ENCODE measurements around the gene AIRE. TPM values are rescaled to one million over a fixed set of nuclear protein-coding genes. Genes with fewer than 3 reads are reported as not detected.
A peak's percentile ranks its signal among the peaks of the same experiment; 100 is the strongest.
"Not testable (repeated sequence)": the region's sequence is repeated elsewhere in the genome, so short reads cannot be mapped to it uniquely, and the experiment has no call there.

AIRE gene
- 0.25 TPM for total RNA-seq
- polyA plus RNA-seq (ENCODE audit: insufficient read depth, low read depth, low replicate concordance): 0.09 TPM
- long read RNA-seq, donor 1: 0 reads
- long read RNA-seq, donor 2: 0 reads
- long read RNA-seq, donor 3: 0 reads
- long read RNA-seq, donor 4: 0 reads
- long read RNA-seq, donor 5: 0 reads
- long read RNA-seq, donor 6: 0 reads
- long read RNA-seq, donor 7: 0 reads
- long read RNA-seq, donor 8: 0 reads
- long read RNA-seq, donor 9: 0 reads
- long read RNA-seq, donor 10: 0 reads

DNA sequence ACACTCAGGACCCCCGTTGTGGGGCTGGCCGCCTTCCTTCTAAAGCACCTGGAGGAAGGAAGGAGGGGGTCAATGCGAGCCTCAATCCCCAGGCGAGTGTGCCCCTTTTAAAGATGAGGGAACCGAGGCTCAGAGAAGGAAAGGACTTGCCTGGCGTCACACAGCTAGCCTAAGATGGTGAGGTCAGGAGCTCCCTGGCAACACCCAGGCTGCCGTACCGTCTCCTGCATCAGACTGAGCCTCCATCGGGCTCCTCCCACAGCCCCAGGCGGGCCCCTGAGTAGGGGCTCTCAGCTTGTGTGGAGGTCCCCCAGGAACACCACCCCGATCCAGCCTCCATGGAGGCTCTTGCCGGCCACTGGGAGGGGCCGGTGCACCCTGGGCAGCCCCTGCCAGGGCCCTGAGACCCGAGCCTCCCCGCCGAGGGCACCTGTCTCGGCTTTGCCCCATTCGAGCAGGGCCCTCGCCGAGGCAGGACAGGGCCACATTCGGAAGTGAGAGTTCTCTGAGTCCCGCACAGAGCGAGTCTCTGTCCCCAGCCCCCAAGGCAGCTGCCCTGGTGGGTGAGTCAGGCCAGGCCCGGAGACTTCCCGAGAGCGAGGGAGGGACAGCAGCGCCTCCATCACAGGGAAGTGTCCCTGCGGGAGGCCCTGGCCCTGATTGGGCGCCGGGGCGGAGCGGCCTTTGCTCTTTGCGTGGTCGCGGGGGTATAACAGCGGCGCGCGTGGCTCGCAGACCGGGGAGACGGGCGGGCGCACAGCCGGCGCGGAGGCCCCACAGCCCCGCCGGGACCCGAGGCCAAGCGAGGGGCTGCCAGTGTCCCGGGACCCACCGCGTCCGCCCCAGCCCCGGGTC is at the start of gene AIRE:
AIRE (plus strand) TSS at position 739 of the 855 bp plus-strand sequence. CDS start 131 bp downstream, outside the sequence.
- no peak for FAIRE-seq
- Histone ChIP-seq H3K36me3 (ENCODE audit: control insufficient read depth in 2 of 3, insufficient read depth in 3 of 3, low read length in 3 of 3) (no peaks in the 10 kb centered on the region), H3K27me3 (ENCODE audit: control insufficient read depth, insufficient read depth, low read length) (no peaks in the 10 kb centered on the region), H3K27ac (ENCODE audit: low read depth in 2 of 2, low read length in 2 of 2) (no peak within 1 kb of the TSS), H3K4me3 (ENCODE audit: low read length in 3 of 3) (no peak within 1 kb of the TSS), H3K4me1 (ENCODE audit: control insufficient read depth in 2 of 3, insufficient read depth in 2 of 3, low read depth in 1 of 3, low read length in 3 of 3) (no peaks in the 10 kb centered on the region), H3K9me3 (ENCODE audit: control insufficient read depth in 2 of 3, insufficient read depth in 1 of 3, low read length in 3 of 3) (no peaks in the 10 kb centered on the region), H3K9ac (ENCODE audit: low read length in 3 of 3) (no peak within 1 kb of the TSS)
- peak in 3 of 5 donors; percentile 20 to 83 (median 55) for DNase-seq
- intact Hi-C loops (cut with DNase I): no loop called here
- TF ChIP-seq, protein P1, sequence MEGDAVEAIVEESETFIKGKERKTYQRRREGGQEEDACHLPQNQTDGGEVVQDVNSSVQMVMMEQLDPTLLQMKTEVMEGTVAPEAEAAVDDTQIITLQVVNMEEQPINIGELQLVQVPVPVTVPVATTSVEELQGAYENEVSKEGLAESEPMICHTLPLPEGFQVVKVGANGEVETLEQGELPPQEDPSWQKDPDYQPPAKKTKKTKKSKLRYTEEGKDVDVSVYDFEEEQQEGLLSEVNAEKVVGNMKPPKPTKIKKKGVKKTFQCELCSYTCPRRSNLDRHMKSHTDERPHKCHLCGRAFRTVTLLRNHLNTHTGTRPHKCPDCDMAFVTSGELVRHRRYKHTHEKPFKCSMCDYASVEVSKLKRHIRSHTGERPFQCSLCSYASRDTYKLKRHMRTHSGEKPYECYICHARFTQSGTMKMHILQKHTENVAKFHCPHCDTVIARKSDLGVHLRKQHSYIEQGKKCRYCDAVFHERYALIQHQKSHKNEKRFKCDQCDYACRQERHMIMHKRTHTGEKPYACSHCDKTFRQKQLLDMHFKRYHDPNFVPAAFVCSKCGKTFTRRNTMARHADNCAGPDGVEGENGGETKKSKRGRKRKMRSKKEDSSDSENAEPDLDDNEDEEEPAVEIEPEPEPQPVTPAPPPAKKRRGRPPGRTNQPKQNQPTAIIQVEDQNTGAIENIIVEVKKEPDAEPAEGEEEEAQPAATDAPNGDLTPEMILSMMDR (IDR thresholded peaks at IDR 0.05; ENCODE audit: borderline replicate concordance, extremely low read depth, insufficient read depth): no peak

DNA sequence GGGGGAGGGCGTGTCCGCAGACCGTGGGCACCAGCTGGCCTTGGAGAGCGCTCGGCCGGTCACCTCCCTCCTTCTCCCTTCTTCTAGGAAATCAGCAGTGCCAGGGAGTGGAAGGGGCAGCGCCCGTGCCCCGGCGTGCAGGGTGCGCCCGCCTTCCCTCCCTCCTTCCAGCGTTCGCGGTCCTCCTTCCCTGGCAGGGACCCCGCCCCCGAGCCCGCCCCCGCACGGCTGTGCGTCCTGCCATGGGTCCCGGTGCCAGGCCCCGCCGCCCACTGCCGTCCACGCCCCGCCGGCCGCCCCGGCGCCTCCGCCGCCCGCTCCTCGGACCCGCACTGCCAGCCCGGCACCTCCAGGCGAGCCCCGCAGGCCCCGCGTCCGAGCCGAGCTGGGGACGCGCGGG is 45.3 kb upstream of the AIRE start:
- H3K4me3 ChIP-seq (ENCODE audit: low read length in 3 of 3); H3K9ac ChIP-seq (ENCODE audit: low read length in 3 of 3); FAIRE-seq; H3K27me3 ChIP-seq (ENCODE audit: control insufficient read depth, insufficient read depth, low read length); DNase-seq; H3K36me3 ChIP-seq (ENCODE audit: control insufficient read depth in 2 of 3, insufficient read depth in 3 of 3, low read length in 3 of 3); H3K9me3 ChIP-seq (ENCODE audit: control insufficient read depth in 2 of 3, insufficient read depth in 1 of 3, low read length in 3 of 3); H3K27ac ChIP-seq (ENCODE audit: low read depth in 2 of 2, low read length in 2 of 2); H3K4me1 ChIP-seq (ENCODE audit: control insufficient read depth in 2 of 3, insufficient read depth in 2 of 3, low read depth in 1 of 3, low read length in 3 of 3); intact Hi-C loops (cut with DNase I): not testable (repeated sequence)

DNA sequence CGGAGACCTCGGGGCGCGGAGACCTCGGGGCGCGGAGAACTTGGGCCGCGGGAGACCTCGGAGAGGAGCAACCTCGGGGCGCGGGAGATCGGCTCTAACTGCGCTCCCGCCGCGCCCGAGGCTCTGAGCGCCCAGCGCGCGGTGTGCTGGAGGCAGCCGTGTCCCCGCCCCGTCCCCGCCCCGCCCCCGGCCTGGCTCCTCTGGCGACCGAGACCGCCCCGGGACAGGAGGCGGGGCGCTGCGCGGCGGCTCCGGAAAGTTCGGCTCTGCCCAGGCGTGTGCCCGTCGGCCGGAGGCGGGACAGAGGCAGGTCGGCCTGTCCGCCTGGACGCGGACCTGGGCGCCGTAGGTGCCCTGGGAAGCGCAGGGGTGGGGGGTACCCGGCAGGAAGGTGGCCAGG is 44.8 kb upstream of the AIRE start, which contains the start of gene ICOSLG:
ICOSLG (minus strand) TSS at position 102 of the 400 bp plus-strand sequence. CDS start 126 bp downstream, outside the sequence.
- intact Hi-C loops (cut with DNase I); H3K36me3 ChIP-seq (ENCODE audit: control insufficient read depth in 2 of 3, insufficient read depth in 3 of 3, low read length in 3 of 3); FAIRE-seq; H3K27me3 ChIP-seq (ENCODE audit: control insufficient read depth, insufficient read depth, low read length); H3K27ac ChIP-seq (ENCODE audit: low read depth in 2 of 2, low read length in 2 of 2); H3K4me3 ChIP-seq (ENCODE audit: low read length in 3 of 3); H3K9ac ChIP-seq (ENCODE audit: low read length in 3 of 3); DNase-seq; H3K9me3 ChIP-seq (ENCODE audit: control insufficient read depth in 2 of 3, insufficient read depth in 1 of 3, low read length in 3 of 3); H3K4me1 ChIP-seq (ENCODE audit: control insufficient read depth in 2 of 3, insufficient read depth in 2 of 3, low read depth in 1 of 3, low read length in 3 of 3): not testable (repeated sequence)

DNA sequence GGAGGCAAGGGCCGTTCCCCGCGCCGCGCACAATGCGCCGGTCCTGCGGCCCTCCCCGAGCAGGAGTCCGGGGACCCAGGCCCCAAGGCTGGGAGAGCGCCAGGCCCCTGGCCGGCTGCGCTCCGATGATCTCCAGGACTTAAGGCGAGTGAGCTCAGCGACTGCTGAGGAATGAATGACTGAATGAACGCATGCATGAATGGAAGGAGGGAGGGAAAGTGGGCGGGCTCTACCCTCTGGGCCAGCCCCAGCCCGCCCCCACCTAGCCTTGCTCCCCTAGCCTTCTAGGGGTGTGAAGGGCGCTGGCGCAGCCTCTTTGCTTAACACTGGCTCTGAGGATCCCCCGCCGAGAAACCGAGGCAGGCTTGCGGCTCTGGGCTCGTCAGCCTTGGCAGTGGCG is 44.4 kb upstream of the AIRE start:
- H3K36me3 ChIP-seq (ENCODE audit: control insufficient read depth in 2 of 3, insufficient read depth in 3 of 3, low read length in 3 of 3); FAIRE-seq; H3K4me1 ChIP-seq (ENCODE audit: control insufficient read depth in 2 of 3, insufficient read depth in 2 of 3, low read depth in 1 of 3, low read length in 3 of 3); DNase-seq; intact Hi-C loops (cut with DNase I); H3K27me3 ChIP-seq (ENCODE audit: control insufficient read depth, insufficient read depth, low read length); H3K27ac ChIP-seq (ENCODE audit: low read depth in 2 of 2, low read length in 2 of 2); H3K9ac ChIP-seq (ENCODE audit: low read length in 3 of 3); H3K4me3 ChIP-seq (ENCODE audit: low read length in 3 of 3); H3K9me3 ChIP-seq (ENCODE audit: control insufficient read depth in 2 of 3, insufficient read depth in 1 of 3, low read length in 3 of 3): not testable (repeated sequence)

DNA sequence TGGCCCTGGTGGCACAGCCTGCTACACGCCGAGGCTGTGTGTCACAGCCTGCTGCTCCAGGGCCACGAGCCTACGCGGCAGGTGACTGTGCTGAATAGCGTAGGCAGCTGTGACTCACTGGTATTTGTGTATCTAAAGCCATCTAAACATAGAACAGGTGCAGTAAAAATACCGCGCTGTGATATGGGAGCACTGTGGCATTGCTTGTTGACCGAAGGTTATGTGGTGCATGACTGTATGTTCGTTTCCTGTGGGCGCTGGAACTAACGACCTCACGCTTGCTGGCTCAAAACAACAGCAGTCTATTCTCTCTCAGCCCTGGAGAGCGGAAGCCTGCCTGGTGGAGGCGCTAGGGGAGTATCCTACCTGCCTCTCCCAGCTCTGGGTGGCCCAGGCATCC is 41.7 kb upstream of the AIRE start:
- H3K36me3 ChIP-seq (ENCODE audit: control insufficient read depth in 2 of 3, insufficient read depth in 3 of 3, low read length in 3 of 3); H3K9me3 ChIP-seq (ENCODE audit: control insufficient read depth in 2 of 3, insufficient read depth in 1 of 3, low read length in 3 of 3); H3K4me1 ChIP-seq (ENCODE audit: control insufficient read depth in 2 of 3, insufficient read depth in 2 of 3, low read depth in 1 of 3, low read length in 3 of 3); H3K4me3 ChIP-seq (ENCODE audit: low read length in 3 of 3); DNase-seq; intact Hi-C loops (cut with DNase I); H3K9ac ChIP-seq (ENCODE audit: low read length in 3 of 3); H3K27ac ChIP-seq (ENCODE audit: low read depth in 2 of 2, low read length in 2 of 2); H3K27me3 ChIP-seq (ENCODE audit: control insufficient read depth, insufficient read depth, low read length): not testable (repeated sequence)
- peak; percentile 51 for FAIRE-seq

DNA sequence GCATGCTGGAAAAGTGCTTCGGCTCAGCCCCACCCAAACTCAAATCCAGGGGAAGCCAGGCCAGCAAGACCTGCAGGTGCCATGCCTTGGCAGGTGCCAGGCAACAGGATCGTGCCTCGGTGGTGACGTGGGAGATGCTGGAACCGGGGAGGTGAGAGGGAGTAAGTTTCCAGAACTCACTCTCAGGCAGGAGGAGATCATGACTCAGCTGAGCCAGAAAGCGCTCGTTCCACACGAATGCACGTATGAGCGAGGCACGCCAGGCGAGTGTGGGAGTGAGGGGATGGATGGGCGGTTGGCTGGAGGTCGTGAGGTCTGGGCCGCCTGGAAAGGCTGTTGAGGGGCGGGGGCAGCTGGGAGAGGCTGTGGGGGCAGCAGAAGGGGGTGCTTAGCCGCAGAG is 37.8 kb upstream of the AIRE start:
- H3K27ac ChIP-seq (ENCODE audit: low read depth in 2 of 2, low read length in 2 of 2); DNase-seq; H3K27me3 ChIP-seq (ENCODE audit: control insufficient read depth, insufficient read depth, low read length); H3K9me3 ChIP-seq (ENCODE audit: control insufficient read depth in 2 of 3, insufficient read depth in 1 of 3, low read length in 3 of 3); FAIRE-seq; H3K4me1 ChIP-seq (ENCODE audit: control insufficient read depth in 2 of 3, insufficient read depth in 2 of 3, low read depth in 1 of 3, low read length in 3 of 3); H3K4me3 ChIP-seq (ENCODE audit: low read length in 3 of 3); H3K36me3 ChIP-seq (ENCODE audit: control insufficient read depth in 2 of 3, insufficient read depth in 3 of 3, low read length in 3 of 3); intact Hi-C loops (cut with DNase I); H3K9ac ChIP-seq (ENCODE audit: low read length in 3 of 3): not testable (repeated sequence)

DNA sequence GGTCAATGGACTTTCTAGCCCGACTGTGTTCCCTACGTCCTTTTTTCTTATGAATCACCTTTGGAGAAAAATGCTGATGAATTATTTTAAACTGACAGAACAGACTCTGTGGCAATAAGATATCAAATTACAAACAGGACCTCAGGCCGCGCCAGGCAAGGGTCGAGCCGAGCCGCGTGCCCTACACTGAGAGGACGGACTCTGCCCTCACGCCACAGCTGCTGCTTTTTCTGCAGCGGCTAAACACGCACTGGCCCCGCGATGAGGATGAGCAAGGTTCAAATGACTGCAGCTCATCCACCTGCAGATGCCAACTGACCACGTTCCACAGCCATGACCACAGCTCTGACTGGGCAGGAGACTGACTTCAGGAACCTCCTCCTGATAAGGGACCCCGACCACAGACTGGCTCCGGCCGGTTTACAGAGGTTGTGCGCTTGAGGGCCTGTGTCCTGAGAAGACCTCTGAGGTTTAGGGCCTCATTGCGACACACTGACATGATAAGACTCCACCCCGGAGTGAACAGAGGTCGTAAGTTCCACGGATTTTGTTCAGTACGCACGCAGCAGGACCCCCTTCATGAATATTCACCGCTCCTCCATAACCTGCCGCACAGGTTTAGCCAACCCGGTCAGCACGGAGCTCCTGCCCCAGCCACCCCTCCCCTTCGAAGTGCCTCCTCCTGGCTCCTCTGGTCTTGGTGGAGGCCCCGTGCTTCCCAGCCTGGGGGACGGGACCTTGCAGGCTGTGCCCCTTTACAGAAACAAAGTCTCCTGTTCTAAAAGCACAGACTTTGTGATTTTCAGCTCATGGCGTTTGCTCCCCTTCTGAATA is 36.3 kb upstream of the AIRE start:
- H3K27me3 ChIP-seq (ENCODE audit: control insufficient read depth, insufficient read depth, low read length); FAIRE-seq; intact Hi-C loops (cut with DNase I); H3K4me3 ChIP-seq (ENCODE audit: low read length in 3 of 3); DNase-seq; H3K9me3 ChIP-seq (ENCODE audit: control insufficient read depth in 2 of 3, insufficient read depth in 1 of 3, low read length in 3 of 3); H3K4me1 ChIP-seq (ENCODE audit: control insufficient read depth in 2 of 3, insufficient read depth in 2 of 3, low read depth in 1 of 3, low read length in 3 of 3); H3K27ac ChIP-seq (ENCODE audit: low read depth in 2 of 2, low read length in 2 of 2); H3K36me3 ChIP-seq (ENCODE audit: control insufficient read depth in 2 of 3, insufficient read depth in 3 of 3, low read length in 3 of 3); H3K9ac ChIP-seq (ENCODE audit: low read length in 3 of 3): not testable (repeated sequence)
